Colonic mucosa (tissue), 4 donors: ENCODE measurements around the gene ZNF185. TPM values are rescaled to one million over a fixed set of nuclear protein-coding genes. Genes with fewer than 3 reads are reported as not detected.

Experiments used
- DNase-seq: peaks from one replicate; pipeline ENCODE4 v3.0.0-alpha.2; 2020
- H3K27ac ChIP-seq: fragments of 200-600 bp; one replicate; pipeline ENCODE4 v1.8.0; 2021
- H3K27me3 ChIP-seq: fragments of 200-600 bp; one replicate; pipeline ENCODE4 v1.8.0; 2021
- H3K36me3 ChIP-seq: fragments of 200-600 bp; one replicate; pipeline ENCODE4 v1.8.0; 2021
- H3K4me1 ChIP-seq: fragments of 200-600 bp; one replicate; pipeline ENCODE4 v1.8.0; 2021; ENCODE audit warnings: mild to moderate bottlenecking
- H3K4me3 ChIP-seq: fragments of 200-600 bp; one replicate; pipeline ENCODE4 v1.8.0; 2021
- H3K9ac ChIP-seq, 2 donors: one replicate each; pipeline ENCODE4 v1.7.0; 2013; ENCODE audit warnings: control low read depth in 2 of 2, low read depth in 2 of 2, low read length in 2 of 2
- H3K9me3 ChIP-seq: fragments of 200-600 bp; one replicate; pipeline ENCODE4 v1.8.0; 2021
- intact Hi-C: fragments of 100-400 bp; cut with DNase I; formaldehyde crosslinking; loops from one replicate; pipeline ENCODE4 v1.14.1; 2022
- total RNA-seq, 2 donors: library from RNA; stranded (reverse); fragmentation: NEBNext Ultra II Directional in 1 of 2; extraction: Animal tissue kit (Norgen Biotek cat#: 25700) in 1 of 2; gene quantifications; one replicate each; pipeline ENCODE4 v1.2.1, GENCODE V29; 2021
- TF ChIP-seq, protein P1 (sequence below): fragments of 200-600 bp; IDR thresholded peaks from one replicate; pipeline ENCODE4 v1.8.0; 2022; ENCODE audit warnings: antibody characterized with exemption, mild to moderate bottlenecking
- donor health status: healthy.
- donor health status: DM: no; HTN: no; CAD: no.
- donor health status: DM: no; HTN: no; CAD: no.

Gene ZNF185
- total RNA-seq, 2 donors from 2014 or later, result 3.6 to 4.5 TPM

DNA sequence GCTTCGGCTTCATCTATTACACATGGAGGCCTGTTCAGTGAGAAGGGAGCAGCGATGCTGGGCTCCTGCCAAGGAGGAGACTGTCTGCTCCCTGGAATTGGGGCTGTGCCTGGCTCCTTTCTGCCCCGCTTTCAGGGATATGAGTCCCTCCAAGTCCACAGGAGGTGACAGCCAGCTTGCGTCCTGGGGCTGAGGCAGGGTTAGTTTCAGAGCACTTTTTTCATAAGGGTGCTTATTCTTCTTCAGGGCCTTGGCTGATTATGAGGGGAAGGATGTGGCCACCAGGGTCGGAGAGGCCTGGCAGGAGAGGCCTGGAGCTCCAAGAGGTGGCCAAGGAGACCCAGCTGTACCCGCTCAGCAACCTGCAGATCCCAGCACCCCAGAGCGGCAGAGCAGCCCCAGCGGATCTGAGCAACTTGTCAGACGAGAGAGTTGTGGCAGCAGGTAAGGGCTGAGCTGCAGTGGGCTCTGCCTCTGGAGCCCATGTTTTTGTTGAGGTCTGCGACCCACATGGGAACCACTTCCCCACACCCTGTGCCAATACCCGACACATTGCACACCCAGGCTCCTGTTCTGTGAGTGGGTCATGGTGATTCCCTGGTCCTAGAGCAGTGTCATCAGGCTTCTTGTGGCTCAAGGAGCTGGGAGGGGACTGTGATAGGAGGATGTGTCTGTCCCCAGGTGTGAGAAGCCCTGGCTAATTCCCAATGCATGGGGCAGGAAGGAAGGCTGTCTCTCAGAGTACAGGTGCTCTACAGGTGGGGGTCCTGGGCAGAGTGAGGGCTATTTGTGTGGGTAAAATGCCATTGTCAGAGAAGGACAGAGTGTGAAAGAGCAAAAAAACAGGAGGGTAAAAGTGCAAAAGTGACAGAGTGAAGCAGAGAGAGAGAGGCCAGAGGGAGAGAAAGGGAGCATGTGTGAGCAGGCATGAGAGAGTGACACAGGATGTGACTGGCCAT, 47.4 kb downstream of the ZNF185 start:
- DNase-seq, result no peak
- intact Hi-C loops, result loop anchor here (5.0 kb wide), 1 partner anchor 562 kb away; no protein-coding TSS in a partner anchor
- no peaks in the 10 kb centered on the region for H3K9me3 ChIP-seq
- H3K9ac ChIP-seq, result no peak overlapping the region
- H3K36me3 ChIP-seq, result no peaks in the 10 kb centered on the region
- H3K4me3 ChIP-seq, result no peak overlapping the region
- H3K27me3 ChIP-seq, result no peaks in the 10 kb centered on the region
- H3K4me1 ChIP-seq, result no peaks in the 10 kb centered on the region
- H3K27ac ChIP-seq, result no peak overlapping the region
- TF ChIP-seq, protein P1, sequence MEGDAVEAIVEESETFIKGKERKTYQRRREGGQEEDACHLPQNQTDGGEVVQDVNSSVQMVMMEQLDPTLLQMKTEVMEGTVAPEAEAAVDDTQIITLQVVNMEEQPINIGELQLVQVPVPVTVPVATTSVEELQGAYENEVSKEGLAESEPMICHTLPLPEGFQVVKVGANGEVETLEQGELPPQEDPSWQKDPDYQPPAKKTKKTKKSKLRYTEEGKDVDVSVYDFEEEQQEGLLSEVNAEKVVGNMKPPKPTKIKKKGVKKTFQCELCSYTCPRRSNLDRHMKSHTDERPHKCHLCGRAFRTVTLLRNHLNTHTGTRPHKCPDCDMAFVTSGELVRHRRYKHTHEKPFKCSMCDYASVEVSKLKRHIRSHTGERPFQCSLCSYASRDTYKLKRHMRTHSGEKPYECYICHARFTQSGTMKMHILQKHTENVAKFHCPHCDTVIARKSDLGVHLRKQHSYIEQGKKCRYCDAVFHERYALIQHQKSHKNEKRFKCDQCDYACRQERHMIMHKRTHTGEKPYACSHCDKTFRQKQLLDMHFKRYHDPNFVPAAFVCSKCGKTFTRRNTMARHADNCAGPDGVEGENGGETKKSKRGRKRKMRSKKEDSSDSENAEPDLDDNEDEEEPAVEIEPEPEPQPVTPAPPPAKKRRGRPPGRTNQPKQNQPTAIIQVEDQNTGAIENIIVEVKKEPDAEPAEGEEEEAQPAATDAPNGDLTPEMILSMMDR, result no peak

DNA sequence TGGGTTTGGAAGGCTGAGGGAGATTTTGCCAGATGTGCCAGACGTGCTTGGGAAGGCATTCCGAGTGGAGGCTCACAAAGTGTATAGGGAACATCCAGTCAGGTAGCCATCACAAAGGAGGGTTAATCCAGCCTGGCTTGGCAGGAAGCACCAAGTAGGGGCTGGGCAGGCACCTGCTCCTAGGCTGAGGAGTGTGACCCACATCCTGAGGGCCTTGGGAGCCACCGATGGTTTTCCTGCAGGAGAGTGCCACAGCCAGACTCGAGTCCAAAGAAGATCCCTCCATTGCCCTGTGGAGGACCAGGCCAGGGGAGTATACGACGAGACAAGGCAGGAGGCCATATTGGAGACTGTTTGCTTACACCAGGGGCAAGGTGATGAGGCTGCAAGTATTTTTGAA, 48.8 kb downstream of the ZNF185 start:
- no peak for DNase-seq
- Histone ChIP-seq H3K9ac (no peak overlapping the region), H3K27me3 (no peaks in the 10 kb centered on the region)

More for the DNA sequence above, 48.8 kb downstream of the ZNF185 start:
- Histone ChIP-seq H3K9me3 (no peaks in the 10 kb centered on the region), H3K27ac (no peak overlapping the region), H3K4me1 (no peaks in the 10 kb centered on the region), H3K4me3 (no peak overlapping the region), H3K36me3 (no peaks in the 10 kb centered on the region)
- TF ChIP-seq, protein P1, result no peak
- intact Hi-C loops, result loop anchor here (5.0 kb wide), 1 partner anchor 561 kb away; no protein-coding TSS in a partner anchor

Other genes with a start within 250 kb of the ZNF185 start
- under 1 TPM in 1 of 2 donors, not detected in 1; 0.40 TPM for gene MAGEA3, start 199.3 kb upstream of the ZNF185 start, total RNA-seq
- gene CSAG2, start 188.8 kb upstream of the ZNF185 start, total RNA-seq, result not detected
- gene MAGEA2B, start 183.4 kb upstream of the ZNF185 start, total RNA-seq, result under 1 TPM in 1 of 2 donors, not detected in 1; 0.62 TPM
- not detected for gene CSAG1, start 164.3 kb upstream of the ZNF185 start, total RNA-seq
- under 1 TPM in 1 of 2 donors, not detected in 1; 0.20 TPM for gene MAGEA12, start 164.3 kb upstream of the ZNF185 start, total RNA-seq
- not detected for gene MAGEA2, start 144.2 kb upstream of the ZNF185 start, total RNA-seq
- gene CSAG3, start 138.8 kb upstream of the ZNF185 start, total RNA-seq, result not detected
- gene MAGEA6, start 128.4 kb upstream of the ZNF185 start, total RNA-seq, result under 1 TPM in 1 of 2 donors, not detected in 1; 0.32 TPM
- 10 to 100 TPM; 19.0 to 20.4 TPM for gene CETN2, start 67.3 kb upstream of the ZNF185 start, total RNA-seq
- gene NSDHL, start 67.0 kb upstream of the ZNF185 start, total RNA-seq, result 10 to 100 TPM; 25.3 to 28.8 TPM
- gene PNMA5, start 96.0 kb downstream of the ZNF185 start, total RNA-seq, result not detected
- gene PNMA3, start 158.4 kb downstream of the ZNF185 start, total RNA-seq, result under 1 TPM; 0.15 to 0.21 TPM
- under 1 TPM; 0.17 to 0.37 TPM for gene PNMA6A, start 174.4 kb downstream of the ZNF185 start, total RNA-seq